Measurements from ENCODE around the gene UPF1. TPM values are rescaled to one million over a fixed set of nuclear protein-coding genes. Genes with fewer than 3 reads are reported as not detected.

The UPF1 gene
- total and polyA plus RNA-seq, 2 of the 13 experiments (the other 11 are each of a cell fraction or from before 2014, with no cell fraction given): 16.9 to 41.8 TPM

DNA sequence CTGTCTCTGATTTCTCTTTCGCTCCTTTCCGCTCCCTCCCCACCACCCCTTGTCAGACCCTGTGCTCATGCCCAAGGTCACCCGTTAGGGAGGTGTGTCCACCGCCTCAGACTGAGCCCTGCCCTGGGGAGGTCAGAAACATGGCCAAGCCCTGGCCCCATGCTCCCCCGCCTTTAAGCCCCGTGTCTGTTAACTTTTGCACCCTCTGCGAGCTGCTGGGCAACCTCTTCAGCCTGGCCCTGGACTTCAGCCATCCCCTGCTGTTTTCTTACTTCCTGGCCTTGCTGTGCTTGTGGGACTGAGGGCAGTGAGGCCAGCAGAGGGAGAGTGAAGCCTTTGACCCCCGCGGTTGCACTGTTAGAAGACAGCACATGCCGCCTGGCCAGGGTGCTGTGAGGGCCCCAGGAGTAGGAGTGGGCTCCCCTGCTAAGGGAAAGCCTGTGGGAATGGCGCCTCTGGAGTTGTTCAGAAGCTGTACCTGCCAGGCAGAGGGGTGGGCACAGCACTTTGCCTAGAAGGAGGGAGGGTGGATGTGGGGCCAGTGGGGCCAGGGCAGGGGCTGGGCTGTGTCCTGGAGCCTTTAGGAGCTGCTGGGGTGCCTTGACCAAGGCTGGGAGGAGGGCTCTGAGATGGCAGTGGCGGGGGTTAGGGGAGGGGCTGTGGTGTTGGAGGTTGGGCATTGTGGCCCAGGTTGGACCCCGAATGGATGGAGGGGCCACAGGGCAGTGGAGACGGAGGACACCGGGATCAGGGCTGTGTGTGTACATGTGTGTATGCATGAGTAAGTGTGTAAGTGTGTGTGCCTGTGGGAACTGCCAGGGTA, 7.9 kb downstream of the UPF1 start (continued):
- TF ChIP-seq HES4 (CRISPR knock-in tag; IDR thresholded peaks at IDR 0.05; ENCODE audit: borderline replicate concordance): no peak
- no peak for TF ChIP-seq ARNT (IDR thresholded peaks at IDR 0.05)
- TF ChIP-seq, protein P1, sequence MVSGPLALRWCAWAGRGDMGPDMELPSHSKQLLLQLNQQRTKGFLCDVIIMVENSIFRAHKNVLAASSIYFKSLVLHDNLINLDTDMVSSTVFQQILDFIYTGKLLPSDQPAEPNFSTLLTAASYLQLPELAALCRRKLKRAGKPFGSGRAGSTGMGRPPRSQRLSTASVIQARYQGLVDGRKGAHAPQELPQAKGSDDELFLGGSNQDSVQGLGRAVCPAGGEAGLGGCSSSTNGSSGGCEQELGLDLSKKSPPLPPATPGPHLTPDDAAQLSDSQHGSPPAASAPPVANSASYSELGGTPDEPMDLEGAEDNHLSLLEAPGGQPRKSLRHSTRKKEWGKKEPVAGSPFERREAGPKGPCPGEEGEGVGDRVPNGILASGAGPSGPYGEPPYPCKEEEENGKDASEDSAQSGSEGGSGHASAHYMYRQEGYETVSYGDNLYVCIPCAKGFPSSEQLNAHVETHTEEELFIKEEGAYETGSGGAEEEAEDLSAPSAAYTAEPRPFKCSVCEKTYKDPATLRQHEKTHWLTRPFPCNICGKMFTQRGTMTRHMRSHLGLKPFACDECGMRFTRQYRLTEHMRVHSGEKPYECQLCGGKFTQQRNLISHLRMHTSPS (CRISPR knock-in tag; IDR thresholded peaks at IDR 0.05; ENCODE audit: low read depth): peak; percentile 97
- no peak for TF ChIP-seq ZNF879 (CRISPR knock-in tag; IDR thresholded peaks at IDR 0.05)
- TF ChIP-seq, protein P2, sequence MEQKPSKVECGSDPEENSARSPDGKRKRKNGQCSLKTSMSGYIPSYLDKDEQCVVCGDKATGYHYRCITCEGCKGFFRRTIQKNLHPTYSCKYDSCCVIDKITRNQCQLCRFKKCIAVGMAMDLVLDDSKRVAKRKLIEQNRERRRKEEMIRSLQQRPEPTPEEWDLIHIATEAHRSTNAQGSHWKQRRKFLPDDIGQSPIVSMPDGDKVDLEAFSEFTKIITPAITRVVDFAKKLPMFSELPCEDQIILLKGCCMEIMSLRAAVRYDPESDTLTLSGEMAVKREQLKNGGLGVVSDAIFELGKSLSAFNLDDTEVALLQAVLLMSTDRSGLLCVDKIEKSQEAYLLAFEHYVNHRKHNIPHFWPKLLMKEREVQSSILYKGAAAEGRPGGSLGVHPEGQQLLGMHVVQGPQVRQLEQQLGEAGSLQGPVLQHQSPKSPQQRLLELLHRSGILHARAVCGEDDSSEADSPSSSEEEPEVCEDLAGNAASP (CRISPR knock-in tag; IDR thresholded peaks at IDR 0.05; ENCODE audit: borderline replicate concordance): peak; percentile 89
- TF ChIP-seq SPEN (CRISPR knock-in tag; IDR thresholded peaks at IDR 0.05; ENCODE audit: low read depth): peak; percentile 90
- TF ChIP-seq NFKB2 (CRISPR knock-in tag; IDR thresholded peaks at IDR 0.05; ENCODE audit: borderline replicate concordance): peak; percentile 31; the same call in 1 of the 2 replicates
- TF ChIP-seq AGO2 (optimal IDR thresholded peaks at IDR 0.05; ENCODE audit: low read depth, low read length): peak; percentile 26
- TF ChIP-seq ZNF747 (CRISPR knock-in tag; IDR thresholded peaks at IDR 0.05; ENCODE audit: borderline replicate concordance): peak; percentile 77; the same call in 1 of the 2 replicates
- TF ChIP-seq, protein P3, sequence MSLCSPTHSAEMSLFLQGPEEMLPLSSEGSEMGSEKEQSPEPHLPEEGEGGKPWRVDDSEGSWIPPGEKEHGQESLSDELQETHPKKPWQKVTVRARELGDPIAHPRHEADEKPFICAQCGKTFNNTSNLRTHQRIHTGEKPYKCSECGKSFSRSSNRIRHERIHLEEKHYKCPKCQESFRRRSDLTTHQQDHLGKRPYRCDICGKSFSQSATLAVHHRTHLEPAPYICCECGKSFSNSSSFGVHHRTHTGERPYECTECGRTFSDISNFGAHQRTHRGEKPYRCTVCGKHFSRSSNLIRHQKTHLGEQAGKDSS (CRISPR knock-in tag; IDR thresholded peaks at IDR 0.05; ENCODE audit: borderline replicate concordance, low read depth): peak; percentile 28; the same call in 1 of the 2 replicates
- TF ChIP-seq, protein P4, sequence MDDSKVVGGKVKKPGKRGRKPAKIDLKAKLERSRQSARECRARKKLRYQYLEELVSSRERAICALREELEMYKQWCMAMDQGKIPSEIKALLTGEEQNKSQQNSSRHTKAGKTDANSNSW (CRISPR knock-in tag; IDR thresholded peaks at IDR 0.05; ENCODE audit: borderline replicate concordance): no peak
- peak; percentile 22; the same call in 1 of the 2 replicates for TF ChIP-seq RBAK (CRISPR knock-in tag; IDR thresholded peaks at IDR 0.05)
- TF ChIP-seq ZNF180 (CRISPR knock-in tag; IDR thresholded peaks at IDR 0.05; ENCODE audit: borderline replicate concordance, low read depth): no peak
- TF ChIP-seq, protein P5, sequence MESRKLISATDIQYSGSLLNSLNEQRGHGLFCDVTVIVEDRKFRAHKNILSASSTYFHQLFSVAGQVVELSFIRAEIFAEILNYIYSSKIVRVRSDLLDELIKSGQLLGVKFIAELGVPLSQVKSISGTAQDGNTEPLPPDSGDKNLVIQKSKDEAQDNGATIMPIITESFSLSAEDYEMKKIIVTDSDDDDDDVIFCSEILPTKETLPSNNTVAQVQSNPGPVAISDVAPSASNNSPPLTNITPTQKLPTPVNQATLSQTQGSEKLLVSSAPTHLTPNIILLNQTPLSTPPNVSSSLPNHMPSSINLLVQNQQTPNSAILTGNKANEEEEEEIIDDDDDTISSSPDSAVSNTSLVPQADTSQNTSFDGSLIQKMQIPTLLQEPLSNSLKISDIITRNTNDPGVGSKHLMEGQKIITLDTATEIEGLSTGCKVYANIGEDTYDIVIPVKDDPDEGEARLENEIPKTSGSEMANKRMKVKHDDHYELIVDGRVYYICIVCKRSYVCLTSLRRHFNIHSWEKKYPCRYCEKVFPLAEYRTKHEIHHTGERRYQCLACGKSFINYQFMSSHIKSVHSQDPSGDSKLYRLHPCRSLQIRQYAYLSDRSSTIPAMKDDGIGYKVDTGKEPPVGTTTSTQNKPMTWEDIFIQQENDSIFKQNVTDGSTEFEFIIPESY (CRISPR knock-in tag; IDR thresholded peaks at IDR 0.05): peak; percentile 70; the same call in 1 of the 2 replicates
- no peak for TF ChIP-seq ZNF782 (CRISPR knock-in tag; IDR thresholded peaks at IDR 0.05; ENCODE audit: borderline replicate concordance)
- 0 out of 2 replicates have a peak, but pooled peaks have one; percentile 61 for TF ChIP-seq ZNF589 (CRISPR knock-in tag; conservative IDR thresholded peaks at IDR 0.05)
- no peak for TF ChIP-seq MTF1 (CRISPR knock-in tag; IDR thresholded peaks at IDR 0.05)
- TF ChIP-seq ZNF383 (CRISPR knock-in tag; IDR thresholded peaks at IDR 0.05; ENCODE audit: borderline replicate concordance): no peak
- TF ChIP-seq EZH2 (conservative IDR thresholded peaks at IDR 0.05; ENCODE audit: low read depth, low read length): no peak
- TF ChIP-seq NR1H2 (CRISPR knock-in tag; IDR thresholded peaks at IDR 0.05; ENCODE audit: borderline replicate concordance, low read depth): peak; percentile 80; the same call in 1 of the 2 replicates
- no peak for TF ChIP-seq ZNF34 (CRISPR knock-in tag; IDR thresholded peaks at IDR 0.05; ENCODE audit: borderline replicate concordance)
- peak; percentile 69; the same call in 1 of the 2 replicates for TF ChIP-seq SP5 (CRISPR knock-in tag; IDR thresholded peaks at IDR 0.05; ENCODE audit: borderline replicate concordance, low read depth)

Measured in HepG2 (cell line).